C4-2B (cell line): Measurements from ENCODE around the gene PALB2.

Source experiments
- CTCF ChIP-seq: fragments of 450-650 bp; conservative IDR thresholded peaks from 2 replicates; pipeline ENCODE4 v1.5.1; 2017; ENCODE audit warnings: mild to moderate bottlenecking
- ZFX ChIP-seq: fragments of 450-650 bp; IDR thresholded peaks from 2 replicates; pipeline ENCODE4 v1.6.1; 2017

DNA sequence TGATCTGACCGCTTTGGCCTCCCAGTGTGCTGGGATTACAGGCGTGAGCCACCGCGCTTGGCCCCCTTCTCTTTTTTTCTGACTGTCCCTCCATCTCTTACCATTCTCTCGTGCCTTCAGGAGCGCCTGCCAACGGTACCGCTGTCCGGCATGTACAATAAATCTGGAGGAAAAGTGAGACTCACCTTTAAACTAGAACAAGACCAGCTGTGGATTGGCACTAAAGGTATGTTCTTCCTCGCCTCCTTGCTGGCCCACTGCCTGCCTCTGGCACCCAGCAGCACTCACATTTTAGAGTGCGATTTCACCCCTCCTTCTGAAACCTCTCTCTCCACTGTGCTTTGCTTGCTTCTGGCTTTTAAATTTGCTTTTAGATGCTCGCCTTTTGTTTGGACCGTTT, 78.6 kb downstream of the PALB2 start:
- TF ChIP-seq CTCF, result no peak
- TF ChIP-seq ZFX, result no peak
